GM23338 (cell line): ENCODE measurements around the gene BTBD9. TPM values are rescaled to one million over a fixed set of nuclear protein-coding genes. Genes with fewer than 3 reads are reported as not detected.

Experiments used
- ATAC-seq: fragments of 200-7000 bp; cut with Tn5 transposase; 3 replicates; pipeline ENCODE4 v1.9.1; 2020
- DNase-seq: peaks from one replicate; pipeline ENCODE4 v3.0.0-alpha.2; 2015; ENCODE audit warnings: low spot score
- H2AFZ ChIP-seq: fragments of 200-600 bp; sonication (generic); 2 replicates; pipeline ENCODE4 v1.8.0; 2016; ENCODE audit warnings: antibody characterized with exemption, mild to moderate bottlenecking, moderate library complexity
- H3F3A ChIP-seq: fragments of 200-600 bp; sonication (generic); replicated peaks from 2 replicates; pipeline ENCODE4 v1.8.0; 2017; ENCODE audit warnings: antibody characterized with exemption, mixed run types, low read depth
- H3K27ac ChIP-seq: fragments of 200-600 bp; sonication (generic); 2 replicates; pipeline ENCODE4 v1.6.1; 2016; ENCODE audit warnings: low read depth
- H3K27me3 ChIP-seq: fragments of 200-600 bp; sonication (generic); 2 replicates; pipeline ENCODE4 v1.8.0; 2016; ENCODE audit warnings: mild to moderate bottlenecking, mixed run types, moderate library complexity; ENCODE audit not compliant: insufficient read depth
- H3K36me3 ChIP-seq: fragments of 200-600 bp; sonication (generic); 2 replicates; pipeline ENCODE4 v1.8.0; 2016; ENCODE audit warnings: mild to moderate bottlenecking; ENCODE audit not compliant: insufficient read depth
- H3K4me1 ChIP-seq: fragments of 200-600 bp; sonication (generic); 2 replicates; pipeline ENCODE4 v1.8.0; 2016; ENCODE audit warnings: mild to moderate bottlenecking, moderate library complexity; ENCODE audit not compliant: insufficient read depth
- H3K4me2 ChIP-seq: fragments of 200-600 bp; sonication (generic); 2 replicates; pipeline ENCODE4 v1.7.1; 2017; ENCODE audit warnings: mixed run types
- H3K4me3 ChIP-seq: fragments of 200-600 bp; sonication (generic); 2 replicates; pipeline ENCODE4 v1.6.1; 2016; ENCODE audit warnings: mixed run types
- H3K79me2 ChIP-seq: fragments of 200-600 bp; sonication (generic); replicated peaks from 2 replicates; pipeline ENCODE4 v1.8.0; 2017; ENCODE audit warnings: mild to moderate bottlenecking; ENCODE audit not compliant: insufficient read depth
- H3K9me2 ChIP-seq: fragments of 200-600 bp; sonication (generic); 2 replicates; pipeline ENCODE4 v1.8.0; 2017; ENCODE audit not compliant: insufficient read depth
- H4K20me1 ChIP-seq: fragments of 200-600 bp; sonication (generic); replicated peaks from 2 replicates; pipeline ENCODE4 v1.8.0; 2017; ENCODE audit warnings: mild to moderate bottlenecking; ENCODE audit not compliant: insufficient read depth
- H3K27ac Mint-ChIP-seq: 2 replicates; pipeline ENCODE4 v1.8.0; 2020; ENCODE audit warnings: inconsistent platforms, mild to moderate bottlenecking, moderate library complexity, mixed read lengths
- H3K27me3 Mint-ChIP-seq: 3 replicates; pipeline ENCODE4 v1.8.0; 2022; ENCODE audit warnings: low read depth, mild to moderate bottlenecking, moderate library complexity, mixed read lengths, inconsistent platforms; ENCODE audit not compliant: insufficient read depth, poor library complexity
- H3K36me3 Mint-ChIP-seq: 3 replicates; pipeline ENCODE4 v1.8.0; 2021; ENCODE audit warnings: low read depth, mild to moderate bottlenecking, inconsistent platforms, moderate library complexity, mixed read lengths
- H3K4me1 Mint-ChIP-seq: 3 replicates; pipeline ENCODE4 v1.8.0; 2020; ENCODE audit warnings: mild to moderate bottlenecking, inconsistent platforms, mixed read lengths
- H3K4me3 Mint-ChIP-seq: 3 replicates; pipeline ENCODE4 v1.8.0; 2021; ENCODE audit warnings: moderate library complexity, mild to moderate bottlenecking, inconsistent platforms, mixed read lengths
- H3K9me3 Mint-ChIP-seq: 3 replicates; pipeline ENCODE4 v1.8.0; 2020; ENCODE audit warnings: moderate library complexity, mild to moderate bottlenecking, inconsistent platforms, mixed read lengths
- CREB1 ChIP-seq: fragments of 250-450 bp; sonication (Bioruptor Pico); IDR thresholded peaks from 2 replicates; pipeline ENCODE4 v1.5.0; 2020; ENCODE audit warnings: low read depth, mild to moderate bottlenecking, moderate library complexity
- EZH2 ChIP-seq: fragments of 200-600 bp; sonication (generic); IDR thresholded peaks from one replicate; pipeline ENCODE4 v1.8.0; 2017; ENCODE audit warnings: antibody characterized with exemption, mild to moderate bottlenecking, low read depth; ENCODE audit not compliant: unreplicated experiment
- JUNB ChIP-seq: IDR thresholded peaks from one replicate; pipeline ENCODE4 v1.6.1; 2016; ENCODE audit warnings: antibody characterized with exemption; ENCODE audit not compliant: unreplicated experiment
- NANOG ChIP-seq: IDR thresholded peaks from 2 replicates; pipeline ENCODE4 v1.6.1; 2016; ENCODE audit warnings: antibody characterized with exemption, borderline replicate concordance
- POLR2AphosphoS5 ChIP-seq: IDR thresholded peaks from 2 replicates; pipeline ENCODE4 v1.6.1; 2016; ENCODE audit warnings: antibody characterized with exemption, low read depth
- STAT1 ChIP-seq: IDR thresholded peaks from one replicate; pipeline ENCODE4 v1.6.1; 2016; ENCODE audit warnings: antibody characterized with exemption; ENCODE audit not compliant: unreplicated experiment
- ZNF114 ChIP-seq: fragments of 250-450 bp; sonication (Bioruptor Pico); IDR thresholded peaks from 2 replicates; pipeline ENCODE4 v1.5.0; 2020; ENCODE audit warnings: mild to moderate bottlenecking, moderate library complexity
- ZNF331 ChIP-seq: fragments of 250-450 bp; sonication (Bioruptor Pico); IDR thresholded peaks from 2 replicates; pipeline ENCODE4 v1.5.0; 2020; ENCODE audit warnings: low read depth, mild to moderate bottlenecking, moderate library complexity
- polyA plus RNA-seq: library from polyadenylated mRNA; unstranded; fragments of >200 nt; fragmentation: Nextera tagmentation; extraction: Ambion mirVana; gene quantifications from 2 replicates; pipeline ENCODE4 v1.2.1, GENCODE V29; 2016
- total RNA-seq: library from RNA; depleted of rRNA; stranded (reverse); fragments of >200 nt; shearing (Covaris generic); gene quantifications from 2 replicates; pipeline ENCODE4 v1.2.3, GENCODE V29; 2014
- TF ChIP-seq, protein P1 (sequence below), 2 experiments: fragments of 200-600 bp in 1 of 2; sonication (generic) in 1 of 2; conservative IDR thresholded peaks; 2 replicates each; pipeline versions ENCODE4 v1.5.1 to v1.6.1; 2016 to 2017; ENCODE audit warnings: antibody characterized with exemption in 2 of 2, low read depth in 2 of 2, mild to moderate bottlenecking in 2 of 2, moderate library complexity in 1 of 2
- TF ChIP-seq, protein P2 (sequence below): IDR thresholded peaks from 2 replicates; pipeline ENCODE4 v1.6.1; 2016; ENCODE audit warnings: antibody characterized with exemption
- TF ChIP-seq, protein P3 (sequence below): IDR thresholded peaks from one replicate; pipeline ENCODE4 v1.6.1; 2018; ENCODE audit warnings: antibody characterized with exemption; ENCODE audit not compliant: unreplicated experiment

The BTBD9 gene
- total and polyA plus RNA-seq, 2 experiments from 2014 or later: 4.2 to 5.3 TPM

DNA sequence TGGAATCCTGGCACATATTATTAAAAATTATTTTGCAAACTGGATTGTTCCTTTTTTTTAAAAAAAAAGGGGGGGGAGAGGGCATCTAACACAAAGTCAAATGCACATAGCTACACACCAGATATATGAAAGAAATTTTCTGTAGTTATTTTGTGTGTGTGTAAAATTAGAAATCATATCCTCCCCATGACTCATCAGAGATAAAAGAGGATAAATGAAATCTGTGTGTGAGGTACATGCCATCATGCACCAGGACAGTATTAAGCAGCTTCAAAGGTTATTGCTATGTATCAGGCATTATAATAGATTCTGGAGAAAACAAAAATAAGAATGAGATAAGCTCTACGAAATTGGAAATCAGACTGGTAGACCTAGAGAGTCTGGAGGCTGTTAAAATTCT lies 5.2 kb downstream of the BTBD9 start:
- Histone ChIP-seq H3K9me2 (no peaks in the 10 kb centered on the region), H3K79me2 (peaks cover 11% of the 10 kb centered on the region; the same call in 1 of the 2 replicates), H3K4me3 (no peak overlapping the region), H3K36me3 (no peaks in the 10 kb centered on the region), H3K4me2 (no peak overlapping the region), H4K20me1 (peaks cover 10% of the 10 kb centered on the region), H2AFZ (no peak overlapping the region), H3F3A (no peaks in the 10 kb centered on the region), H3K27ac (no peak overlapping the region), H3K4me1 (peaks cover 4% of the 10 kb centered on the region), H3K27me3 (no peaks in the 10 kb centered on the region)
- no peak overlapping the region for H3K27ac Mint-ChIP-seq
- TF ChIP-seq POLR2AphosphoS5: no peak
- TF ChIP-seq, protein P1, sequence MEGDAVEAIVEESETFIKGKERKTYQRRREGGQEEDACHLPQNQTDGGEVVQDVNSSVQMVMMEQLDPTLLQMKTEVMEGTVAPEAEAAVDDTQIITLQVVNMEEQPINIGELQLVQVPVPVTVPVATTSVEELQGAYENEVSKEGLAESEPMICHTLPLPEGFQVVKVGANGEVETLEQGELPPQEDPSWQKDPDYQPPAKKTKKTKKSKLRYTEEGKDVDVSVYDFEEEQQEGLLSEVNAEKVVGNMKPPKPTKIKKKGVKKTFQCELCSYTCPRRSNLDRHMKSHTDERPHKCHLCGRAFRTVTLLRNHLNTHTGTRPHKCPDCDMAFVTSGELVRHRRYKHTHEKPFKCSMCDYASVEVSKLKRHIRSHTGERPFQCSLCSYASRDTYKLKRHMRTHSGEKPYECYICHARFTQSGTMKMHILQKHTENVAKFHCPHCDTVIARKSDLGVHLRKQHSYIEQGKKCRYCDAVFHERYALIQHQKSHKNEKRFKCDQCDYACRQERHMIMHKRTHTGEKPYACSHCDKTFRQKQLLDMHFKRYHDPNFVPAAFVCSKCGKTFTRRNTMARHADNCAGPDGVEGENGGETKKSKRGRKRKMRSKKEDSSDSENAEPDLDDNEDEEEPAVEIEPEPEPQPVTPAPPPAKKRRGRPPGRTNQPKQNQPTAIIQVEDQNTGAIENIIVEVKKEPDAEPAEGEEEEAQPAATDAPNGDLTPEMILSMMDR (conservative IDR thresholded peaks at IDR 0.05; ENCODE audit: low read depth in 2 of 2): no peak
- TF ChIP-seq NANOG: no peak
- TF ChIP-seq JUNB: no peak
- TF ChIP-seq ZNF114 (CRISPR knock-in tag): no peak
- H3K4me3 Mint-ChIP-seq: no peak overlapping the region
- H3K9me3 Mint-ChIP-seq: no peaks in the 10 kb centered on the region
- DNase-seq (no peak), ATAC-seq (no peak)
- peaks cover 5% of the 10 kb centered on the region for H3K4me1 Mint-ChIP-seq
- H3K27me3 Mint-ChIP-seq: peaks cover 3% of the 10 kb centered on the region
- H3K36me3 Mint-ChIP-seq: no peaks in the 10 kb centered on the region

DNA sequence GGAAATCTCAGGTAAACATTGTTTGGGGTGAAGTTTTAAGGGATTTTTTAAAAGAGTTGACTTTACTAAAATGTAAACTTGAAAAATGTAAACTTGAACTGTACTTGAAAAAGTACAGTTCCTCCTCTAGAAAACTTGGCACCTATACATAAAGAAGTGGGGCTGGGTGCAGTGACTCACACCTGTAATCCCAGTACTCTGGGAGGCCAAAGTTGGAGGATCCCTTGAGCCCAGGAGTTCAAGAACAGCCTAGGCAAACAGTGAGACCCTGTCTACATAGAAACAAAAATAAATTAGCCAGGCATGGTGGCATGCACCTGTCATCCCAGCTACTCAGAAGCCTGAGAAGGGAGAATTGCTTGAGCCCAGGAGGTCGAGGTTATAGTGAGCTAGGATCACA lies 7.2 kb downstream of the BTBD9 start:
- ATAC-seq (no peak), DNase-seq (no peak)
- H3K36me3 ChIP-seq: no peaks in the 10 kb centered on the region
- H3K27ac ChIP-seq: no peak overlapping the region
- no peak overlapping the region for H3K27ac Mint-ChIP-seq
- H3K36me3 Mint-ChIP-seq: no peaks in the 10 kb centered on the region
- H3K4me1 Mint-ChIP-seq: no peaks in the 10 kb centered on the region
- H3K4me2 ChIP-seq: no peak overlapping the region
- H3K9me2 ChIP-seq: no peaks in the 10 kb centered on the region
- no peaks in the 10 kb centered on the region for H3F3A ChIP-seq
- H3K9me3 Mint-ChIP-seq: no peaks in the 10 kb centered on the region
- H4K20me1 ChIP-seq: peaks cover 10% of the 10 kb centered on the region
- H3K4me3 ChIP-seq: no peak overlapping the region
- no peak overlapping the region for H2AFZ ChIP-seq
- peaks cover 3% of the 10 kb centered on the region; the same call in 1 of the 2 replicates for H3K79me2 ChIP-seq
- no peaks in the 10 kb centered on the region for H3K4me1 ChIP-seq
- H3K4me3 Mint-ChIP-seq: no peak overlapping the region
- peaks cover 3% of the 10 kb centered on the region for H3K27me3 Mint-ChIP-seq
- H3K27me3 ChIP-seq: no peaks in the 10 kb centered on the region
- TF ChIP-seq ZNF114 (CRISPR knock-in tag) (no peak), EZH2 (no peak), ZNF331 (CRISPR knock-in tag) (no peak), STAT1 (no peak), CREB1 (no peak), JUNB (no peak)
- TF ChIP-seq, protein P1 (conservative IDR thresholded peaks at IDR 0.05; ENCODE audit: low read depth in 2 of 2): no peak
- TF ChIP-seq, protein P2, sequence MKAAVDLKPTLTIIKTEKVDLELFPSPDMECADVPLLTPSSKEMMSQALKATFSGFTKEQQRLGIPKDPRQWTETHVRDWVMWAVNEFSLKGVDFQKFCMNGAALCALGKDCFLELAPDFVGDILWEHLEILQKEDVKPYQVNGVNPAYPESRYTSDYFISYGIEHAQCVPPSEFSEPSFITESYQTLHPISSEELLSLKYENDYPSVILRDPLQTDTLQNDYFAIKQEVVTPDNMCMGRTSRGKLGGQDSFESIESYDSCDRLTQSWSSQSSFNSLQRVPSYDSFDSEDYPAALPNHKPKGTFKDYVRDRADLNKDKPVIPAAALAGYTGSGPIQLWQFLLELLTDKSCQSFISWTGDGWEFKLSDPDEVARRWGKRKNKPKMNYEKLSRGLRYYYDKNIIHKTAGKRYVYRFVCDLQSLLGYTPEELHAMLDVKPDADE: no peak
- TF ChIP-seq, protein P3, sequence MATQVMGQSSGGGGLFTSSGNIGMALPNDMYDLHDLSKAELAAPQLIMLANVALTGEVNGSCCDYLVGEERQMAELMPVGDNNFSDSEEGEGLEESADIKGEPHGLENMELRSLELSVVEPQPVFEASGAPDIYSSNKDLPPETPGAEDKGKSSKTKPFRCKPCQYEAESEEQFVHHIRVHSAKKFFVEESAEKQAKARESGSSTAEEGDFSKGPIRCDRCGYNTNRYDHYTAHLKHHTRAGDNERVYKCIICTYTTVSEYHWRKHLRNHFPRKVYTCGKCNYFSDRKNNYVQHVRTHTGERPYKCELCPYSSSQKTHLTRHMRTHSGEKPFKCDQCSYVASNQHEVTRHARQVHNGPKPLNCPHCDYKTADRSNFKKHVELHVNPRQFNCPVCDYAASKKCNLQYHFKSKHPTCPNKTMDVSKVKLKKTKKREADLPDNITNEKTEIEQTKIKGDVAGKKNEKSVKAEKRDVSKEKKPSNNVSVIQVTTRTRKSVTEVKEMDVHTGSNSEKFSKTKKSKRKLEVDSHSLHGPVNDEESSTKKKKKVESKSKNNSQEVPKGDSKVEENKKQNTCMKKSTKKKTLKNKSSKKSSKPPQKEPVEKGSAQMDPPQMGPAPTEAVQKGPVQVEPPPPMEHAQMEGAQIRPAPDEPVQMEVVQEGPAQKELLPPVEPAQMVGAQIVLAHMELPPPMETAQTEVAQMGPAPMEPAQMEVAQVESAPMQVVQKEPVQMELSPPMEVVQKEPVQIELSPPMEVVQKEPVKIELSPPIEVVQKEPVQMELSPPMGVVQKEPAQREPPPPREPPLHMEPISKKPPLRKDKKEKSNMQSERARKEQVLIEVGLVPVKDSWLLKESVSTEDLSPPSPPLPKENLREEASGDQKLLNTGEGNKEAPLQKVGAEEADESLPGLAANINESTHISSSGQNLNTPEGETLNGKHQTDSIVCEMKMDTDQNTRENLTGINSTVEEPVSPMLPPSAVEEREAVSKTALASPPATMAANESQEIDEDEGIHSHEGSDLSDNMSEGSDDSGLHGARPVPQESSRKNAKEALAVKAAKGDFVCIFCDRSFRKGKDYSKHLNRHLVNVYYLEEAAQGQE: no peak
